ENCODE results near the gene SAMD8. TPM values are rescaled to one million over a fixed set of nuclear protein-coding genes. Genes with fewer than 3 reads are reported as not detected.
"Not testable (repeated sequence)": the region's sequence is repeated elsewhere in the genome, so short reads cannot be mapped to it uniquely, and the experiment has no call there.

Gene SAMD8
- total and polyA plus RNA-seq, 11 donors = 7.5 to 43.0 (median 23.4) TPM

- Histone ChIP-seq H3K36me3 (peaks cover 0 to 23% (median 16%) of the 10 kb centered on the region in 9 donors), H3K4me1 (peaks cover 0 to 69% (median 32%) of the 10 kb centered on the region in 12 donors), H3K9me3 (no peaks in the 10 kb centered on the region), H3K27me3 (no peaks in the 10 kb centered on the region), H3K4me3 (no peak overlapping the region), H3K27ac (peak overlapping the region in 3 of 12 donors; percentile 10 to 55 (median 25))
- no peak for TF ChIP-seq POLR2A (IDR thresholded peaks at IDR 0.05)
- no peak for TF ChIP-seq CTCF (IDR thresholded peaks at IDR 0.05)
- 38 to 53% (median 44%) methylated on average over 2 of the region's 2 CpGs for WGBS, 4 donors
- intact Hi-C loops (cut with DNase I) = no loop called here
- ATAC-seq (peak in 1 of 4 donors; percentile 41), DNase-seq (no peak)
These were observed 16.0 kb downstream of the SAMD8 start for GRCh38 chr10:75127471-75127870.

GRCh38 chr10:75128985-75129384, 17.5 kb downstream of the SAMD8 start:
- intact Hi-C loops (cut with DNase I); H3K4me3 ChIP-seq; ATAC-seq; H3K27ac ChIP-seq; H3K27me3 ChIP-seq; H3K9me3 ChIP-seq; DNase-seq: not testable (repeated sequence)
- Histone ChIP-seq H3K4me1 (peaks cover 0 to 54% (median 25%) of the 10 kb centered on the region in 12 donors), H3K36me3 (peaks cover 0 to 19% (median 12%) of the 10 kb centered on the region in 9 donors)
- WGBS, 4 donors = 87 to 100% (median 88%) methylated on average over 1 of the region's 1 CpG

GRCh38 chr10:75129537-75129936, 18.1 kb downstream of the SAMD8 start:
- 47 to 66% (median 53%) methylated on average over 1 of the region's 1 CpG for WGBS, 4 donors
- no peaks in the 10 kb centered on the region for H3K9me3 ChIP-seq
- no peaks in the 10 kb centered on the region for H3K27me3 ChIP-seq
- H3K36me3 ChIP-seq = peaks cover 0 to 13% (median 7%) of the 10 kb centered on the region in 9 donors
- H3K4me1 ChIP-seq = peaks cover 0 to 52% (median 23%) of the 10 kb centered on the region in 12 donors
- ATAC-seq (no peak), DNase-seq (no peak)
- no peak overlapping the region for H3K27ac ChIP-seq
- TF ChIP-seq CTCF (IDR thresholded peaks at IDR 0.05) (no peak), POLR2A (IDR thresholded peaks at IDR 0.05) (no peak)
- intact Hi-C loops (cut with DNase I) = no loop called here
- no peak overlapping the region for H3K4me3 ChIP-seq

GRCh38 chr10:75133701-75134100, 22.2 kb downstream of the SAMD8 start:
- H3K36me3 ChIP-seq; H3K9me3 ChIP-seq; ATAC-seq; DNase-seq; intact Hi-C loops (cut with DNase I); H3K27ac ChIP-seq; H3K27me3 ChIP-seq; H3K4me3 ChIP-seq: not testable (repeated sequence)
- 82 to 99% (median 83%) methylated on average over 3 of the region's 3 CpGs for WGBS, 4 donors
- H3K4me1 ChIP-seq = peaks cover 0 to 57% (median 22%) of the 10 kb centered on the region in 12 donors

GRCh38 chr10:75136346-75136745, 24.9 kb downstream of the SAMD8 start:
- DNase-seq (no peak), ATAC-seq (no peak)
- Histone ChIP-seq H3K4me1 (peaks cover 0 to 39% (median 20%) of the 10 kb centered on the region in 12 donors), H3K27me3 (no peaks in the 10 kb centered on the region), H3K27ac (no peak overlapping the region), H3K4me3 (no peak overlapping the region), H3K36me3 (no peaks in the 10 kb centered on the region), H3K9me3 (peaks cover 0 to 9% (median 0%) of the 10 kb centered on the region in 12 donors)
- WGBS, 4 donors = 97 to 100% (median 100%) methylated on average over 1 of the region's 1 CpG
- TF ChIP-seq CTCF (IDR thresholded peaks at IDR 0.05) (no peak), POLR2A (IDR thresholded peaks at IDR 0.05) (no peak)
- intact Hi-C loops (cut with DNase I) = no loop called here

Data from heart left ventricle (tissue), 16 donors.